Gastrocnemius medialis (tissue), 4 donors: Measurements from ENCODE around the gene ETFBKMT. TPM values are rescaled to one million over a fixed set of nuclear protein-coding genes. Genes with fewer than 3 reads are reported as not detected.
"Not testable (repeated sequence)": the region's sequence is repeated elsewhere in the genome, so short reads cannot be mapped to it uniquely, and the experiment has no call there.

Source experiments
- ATAC-seq, 2 donors: fragments of 150-250 bp; one replicate each; pipeline ENCODE4 v1.9.1; 2016
- DNase-seq, 2 donors: peaks; one replicate each; pipeline ENCODE4 v3.0.0-alpha.2; 2019
- H3K27ac ChIP-seq, 4 donors: fragments of 200-600 bp; sonication (generic); 1 replicate in 1 of 4; 2 replicates in 3 of 4; pipeline ENCODE4 v1.5.1; 2016 to 2018; ENCODE audit warnings: mild to moderate bottlenecking in 2 of 4, moderate library complexity in 1 of 4
- H3K27me3 ChIP-seq, 3 donors: fragments of 200-600 bp; sonication (generic) in 2 of 3; 1 replicate in 1 of 3; 2 replicates in 2 of 3; pipeline versions ENCODE4 v1.5.1 to v1.6.0; 2016 to 2019; ENCODE audit warnings: mild to moderate bottlenecking in 1 of 3, moderate library complexity in 1 of 3
- H3K36me3 ChIP-seq, 2 donors: fragments of 200-600 bp; sonication (generic) in 1 of 2; one replicate each; pipeline ENCODE4 v1.5.1; 2017 to 2018
- H3K4me1 ChIP-seq, 2 donors: fragments of 200-600 bp; sonication (generic) in 1 of 2; one replicate each; pipeline ENCODE4 v1.5.1; 2016 to 2017; ENCODE audit warnings: mild to moderate bottlenecking in 2 of 2
- H3K4me3 ChIP-seq, 4 donors: fragments of 200-600 bp; sonication (generic) in 3 of 4; 1 replicate in 1 of 4; 2 replicates in 3 of 4; pipeline ENCODE4 v1.5.1; 2016 to 2019; ENCODE audit warnings: mild to moderate bottlenecking in 2 of 4
- H3K9me3 ChIP-seq, 3 donors: fragments of 200-600 bp; sonication (generic) in 2 of 3; 1 replicate in 1 of 3; 2 replicates in 2 of 3; pipeline ENCODE4 v1.5.1; 2016 to 2019
- POLR2A ChIP-seq, 2 donors: fragments of 450-650 bp; IDR thresholded peaks; one replicate each; pipeline ENCODE4 v1.6.1; 2017; ENCODE audit warnings: antibody characterized with exemption in 2 of 2, mild to moderate bottlenecking in 2 of 2, moderate library complexity in 2 of 2
- in situ Hi-C, 4 donors: fragments of 200-750 bp; cut with MboI; loops; one replicate each; pipeline versions ENCODE4 v1.15.0 to v1.8.0; 2017; ENCODE audit warnings: low sequenced_read_pairs in 4 of 4
- intact Hi-C: fragments of 100-400 bp; cut with DNase I; formaldehyde crosslinking; loops from one replicate; pipeline ENCODE4 v1.15.1; 2023; ENCODE audit warnings: low total_unique reads
- total RNA-seq, 4 donors: library from RNA; depleted of rRNA; stranded (reverse); fragments of >200 nt; gene quantifications; one replicate each; pipeline versions ENCODE4 v1.1.0 to v1.2.3, GENCODE V29; 2016
- TF ChIP-seq, protein P1 (sequence below), 5 experiments: fragments of 450-650 bp in 3 of 5; fragments of 200-600 bp in 2 of 5; sonication (generic) in 2 of 5; IDR thresholded peaks in 4 of 5; conservative IDR thresholded peaks in 1 of 5; 1 replicate in 4 of 5; 2 replicates in 1 of 5; pipeline ENCODE4 v1.5.1; 2016 to 2019; ENCODE audit warnings: antibody characterized with exemption in 5 of 5, mild to moderate bottlenecking in 3 of 5, moderate library complexity in 3 of 5

The ETFBKMT gene
- total RNA-seq, 4 donors from 2014 or later: 2.6 to 13.5 (median 5.0) TPM

DNA sequence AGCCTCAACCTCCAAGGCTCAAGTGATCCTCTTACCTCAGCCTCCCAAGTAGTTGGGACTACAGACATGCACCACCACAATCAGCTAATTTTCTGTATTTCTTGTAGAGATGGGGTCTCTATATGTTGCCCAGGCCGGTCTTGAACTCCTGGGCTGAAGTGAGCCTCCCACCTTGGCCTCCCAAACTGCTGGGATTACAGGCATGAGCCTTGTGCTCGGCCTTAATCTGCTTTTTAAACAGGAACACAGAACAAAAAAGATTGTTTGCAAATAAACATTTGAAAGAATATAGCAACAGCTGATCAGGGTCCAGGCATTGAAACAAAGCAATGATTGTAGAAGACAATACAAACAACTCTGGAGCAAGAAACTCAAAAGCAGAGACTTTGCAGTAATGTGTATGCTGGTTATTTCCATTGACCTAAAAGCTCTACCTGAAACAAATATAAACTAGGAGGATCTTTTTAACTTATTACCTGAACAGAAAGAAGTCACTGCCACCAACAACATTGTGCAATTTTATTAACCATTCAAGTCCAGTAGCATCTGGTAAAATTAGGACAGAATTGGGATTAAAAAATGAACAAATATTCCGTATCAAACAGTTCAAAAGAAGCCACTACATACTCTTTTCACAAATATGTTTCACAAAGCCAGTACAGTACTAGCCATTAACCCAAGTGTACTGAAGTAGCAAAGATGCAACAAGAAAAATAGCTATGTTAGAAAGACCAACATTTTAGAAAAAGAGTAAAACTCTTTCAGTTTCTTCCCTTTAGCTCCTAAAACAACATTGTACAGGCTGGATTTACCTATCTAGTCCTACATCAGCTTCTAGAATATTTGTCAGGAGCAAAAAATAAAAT, 55.2 kb downstream of the ETFBKMT start:
- in situ Hi-C loops: no loop called here
- DNase-seq (no peak), ATAC-seq (no peak)
- no peak for TF ChIP-seq POLR2A (IDR thresholded peaks at IDR 0.05)
- TF ChIP-seq, protein P1, sequence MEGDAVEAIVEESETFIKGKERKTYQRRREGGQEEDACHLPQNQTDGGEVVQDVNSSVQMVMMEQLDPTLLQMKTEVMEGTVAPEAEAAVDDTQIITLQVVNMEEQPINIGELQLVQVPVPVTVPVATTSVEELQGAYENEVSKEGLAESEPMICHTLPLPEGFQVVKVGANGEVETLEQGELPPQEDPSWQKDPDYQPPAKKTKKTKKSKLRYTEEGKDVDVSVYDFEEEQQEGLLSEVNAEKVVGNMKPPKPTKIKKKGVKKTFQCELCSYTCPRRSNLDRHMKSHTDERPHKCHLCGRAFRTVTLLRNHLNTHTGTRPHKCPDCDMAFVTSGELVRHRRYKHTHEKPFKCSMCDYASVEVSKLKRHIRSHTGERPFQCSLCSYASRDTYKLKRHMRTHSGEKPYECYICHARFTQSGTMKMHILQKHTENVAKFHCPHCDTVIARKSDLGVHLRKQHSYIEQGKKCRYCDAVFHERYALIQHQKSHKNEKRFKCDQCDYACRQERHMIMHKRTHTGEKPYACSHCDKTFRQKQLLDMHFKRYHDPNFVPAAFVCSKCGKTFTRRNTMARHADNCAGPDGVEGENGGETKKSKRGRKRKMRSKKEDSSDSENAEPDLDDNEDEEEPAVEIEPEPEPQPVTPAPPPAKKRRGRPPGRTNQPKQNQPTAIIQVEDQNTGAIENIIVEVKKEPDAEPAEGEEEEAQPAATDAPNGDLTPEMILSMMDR (IDR thresholded peaks at IDR 0.05 in 4 of 5, conservative IDR thresholded peaks at IDR 0.05 in 1 of 5): no peak
- no peaks in the 10 kb centered on the region for H3K9me3 ChIP-seq
- intact Hi-C loops: no loop called here
- no peaks in the 10 kb centered on the region for H3K36me3 ChIP-seq
- H3K27me3 ChIP-seq: no peaks in the 10 kb centered on the region
- H3K4me1 ChIP-seq: no peaks in the 10 kb centered on the region
- no peak overlapping the region for H3K27ac ChIP-seq
- no peak overlapping the region for H3K4me3 ChIP-seq

DNA sequence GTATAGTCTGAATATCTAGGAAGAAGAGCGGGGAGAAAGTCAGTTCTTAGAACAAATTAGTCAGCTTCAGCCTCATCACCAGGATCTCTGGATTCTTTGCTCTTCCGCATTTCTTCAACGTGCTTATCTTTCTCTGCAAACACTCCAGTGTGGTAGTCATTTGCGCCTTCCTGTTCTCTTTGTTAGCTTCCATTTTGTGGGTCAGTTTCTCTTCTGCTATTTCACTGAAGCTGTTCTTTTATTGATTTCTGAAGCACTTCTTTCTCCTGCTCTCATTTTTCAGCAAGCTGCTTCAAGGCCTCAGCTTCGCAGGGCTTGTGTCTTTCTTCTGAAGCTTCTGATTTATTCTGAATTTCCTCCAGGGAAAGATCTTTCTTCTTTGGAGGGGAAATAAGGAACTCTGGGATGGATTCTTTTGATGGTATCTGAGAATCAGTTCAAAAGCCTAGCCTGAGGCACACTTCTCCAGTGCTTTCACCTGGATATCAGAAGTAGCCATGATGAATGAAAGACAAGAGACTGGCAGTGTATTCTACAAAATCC, 55.9 kb downstream of the ETFBKMT start:
- intact Hi-C loops: no loop called here
- no peak for ATAC-seq
- no peak for DNase-seq
- no peak for TF ChIP-seq POLR2A (IDR thresholded peaks at IDR 0.05)
- TF ChIP-seq, protein P1 (IDR thresholded peaks at IDR 0.05 in 4 of 5, conservative IDR thresholded peaks at IDR 0.05 in 1 of 5): no peak
- no peaks in the 10 kb centered on the region for H3K9me3 ChIP-seq
- H3K4me3 ChIP-seq: no peak overlapping the region
- no peaks in the 10 kb centered on the region for H3K36me3 ChIP-seq
- no peaks in the 10 kb centered on the region for H3K27me3 ChIP-seq
- H3K4me1 ChIP-seq: no peaks in the 10 kb centered on the region
- in situ Hi-C loops: no loop called here
- H3K27ac ChIP-seq: no peak overlapping the region

DNA sequence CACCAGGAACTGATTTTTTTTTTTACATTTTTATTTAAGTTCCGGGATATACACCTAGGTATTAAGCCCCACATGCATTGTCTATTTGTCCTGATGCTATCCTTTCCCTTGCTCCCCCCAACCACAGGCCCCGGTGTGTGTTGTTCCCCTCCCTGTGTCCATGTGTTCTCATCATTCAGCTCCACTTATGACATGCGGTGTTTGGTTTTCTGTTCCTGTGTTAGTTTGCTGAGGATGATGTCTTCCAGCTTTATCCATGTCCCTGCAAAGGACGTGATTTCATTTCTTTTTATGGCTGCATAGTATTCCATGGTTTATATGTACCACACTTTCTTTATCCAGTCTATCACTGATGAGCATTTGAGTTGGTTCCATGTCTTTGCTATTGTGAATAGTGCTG, 57.5 kb downstream of the ETFBKMT start:
- H3K4me1 ChIP-seq, H3K4me3 ChIP-seq, H3K27me3 ChIP-seq, intact Hi-C loops, H3K27ac ChIP-seq, H3K9me3 ChIP-seq, H3K36me3 ChIP-seq, ATAC-seq, DNase-seq, in situ Hi-C loops: not testable (repeated sequence)

DNA sequence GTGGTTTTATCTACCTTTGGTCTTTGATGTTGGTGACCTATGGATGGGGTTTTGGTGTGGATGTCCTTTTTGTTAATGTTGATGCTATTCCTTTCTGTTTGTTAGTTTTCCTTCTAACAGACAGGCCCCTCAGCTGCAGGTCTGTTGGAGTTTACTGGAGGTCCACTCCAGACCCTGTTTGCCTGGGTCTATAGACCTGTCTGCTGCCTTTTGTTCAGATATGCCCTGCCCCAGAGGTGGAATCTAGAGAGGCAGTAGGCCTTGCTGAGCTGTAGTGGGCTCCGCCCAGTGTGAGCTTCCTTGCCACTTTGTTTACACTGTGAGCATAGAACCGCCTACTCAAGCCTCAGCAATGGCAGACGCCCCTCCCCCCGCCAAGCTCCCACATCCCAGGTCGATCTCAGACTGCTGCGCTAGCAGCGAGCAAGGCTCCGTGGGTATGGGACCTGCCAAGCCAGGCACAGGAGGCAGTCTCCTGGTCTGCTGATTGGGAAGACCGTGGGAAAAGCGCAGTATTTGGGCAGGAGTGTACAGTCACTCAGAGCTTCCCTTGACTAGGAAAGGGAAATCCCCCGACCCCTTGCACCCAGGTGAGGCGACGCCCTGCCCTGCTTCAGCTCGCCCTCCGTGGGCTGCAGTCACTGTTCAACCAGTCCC, 59.2 kb downstream of the ETFBKMT start:
- ATAC-seq, H3K27me3 ChIP-seq, H3K4me3 ChIP-seq, H3K36me3 ChIP-seq, H3K27ac ChIP-seq, in situ Hi-C loops, H3K4me1 ChIP-seq, intact Hi-C loops, DNase-seq, H3K9me3 ChIP-seq: not testable (repeated sequence)

DNA sequence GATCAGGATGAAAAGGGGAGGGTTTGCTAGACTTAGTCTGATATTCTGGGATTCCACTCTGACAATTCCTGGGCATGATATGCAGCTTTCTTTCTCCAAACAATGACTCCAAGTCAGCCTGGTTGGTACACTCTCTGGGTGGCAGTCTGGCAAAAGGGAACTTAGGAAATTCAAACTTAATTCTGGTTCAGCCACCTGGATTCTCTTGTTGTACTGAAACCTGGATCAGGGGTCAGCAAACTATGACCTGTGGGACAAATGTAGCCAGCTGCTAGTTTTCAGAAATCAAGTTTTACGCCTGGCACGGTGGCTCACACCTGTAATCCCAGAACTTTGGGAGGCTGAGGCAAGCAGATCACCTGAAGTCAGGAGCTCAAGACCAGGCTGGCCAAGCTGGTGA, 63.1 kb downstream of the ETFBKMT start:
- no peak overlapping the region for H3K27ac ChIP-seq
- no peaks in the 10 kb centered on the region for H3K9me3 ChIP-seq
- H3K4me3 ChIP-seq: no peak overlapping the region
- H3K36me3 ChIP-seq: no peaks in the 10 kb centered on the region
- no peaks in the 10 kb centered on the region for H3K27me3 ChIP-seq
- peaks cover 0 to 10% of the 10 kb centered on the region in 2 donors for H3K4me1 ChIP-seq
- no peak for ATAC-seq
- no peak for TF ChIP-seq POLR2A (IDR thresholded peaks at IDR 0.05)
- TF ChIP-seq, protein P1 (IDR thresholded peaks at IDR 0.05 in 4 of 5, conservative IDR thresholded peaks at IDR 0.05 in 1 of 5): no peak
- no peak for DNase-seq
- intact Hi-C loops: loop anchor here (10.0 kb wide), 2 partner anchors 382 to 1028 kb away; partner anchors contain the start of genes BICD1 and IPO8
- in situ Hi-C loops: loop anchor here in 1 of 4 donors (10.0 kb wide), 1 partner anchor 242 kb away; no protein-coding TSS in a partner anchor

Other genes starting within 250 kb of the ETFBKMT start
- 10 to 100 TPM; 12.5 to 33.7 (median 26.7) TPM for gene DENND5B, start 68.6 kb upstream of the ETFBKMT start, total RNA-seq
- 10 to 100 TPM; 14.9 to 27.2 (median 18.6) TPM for gene AMN1, start 69.3 kb downstream of the ETFBKMT start, total RNA-seq